B cell (primary cell): ENCODE results near the gene TRAPPC3L.

Experiments used
- EZH2 ChIP-seq: IDR thresholded peaks from 2 replicates; pipeline ENCODE4 v1.6.1; 2012; ENCODE audit warnings: borderline replicate concordance, low read depth, mild to moderate bottlenecking, moderate library complexity, low read length; ENCODE audit not compliant: insufficient read depth, poor library complexity, severe bottlenecking
- TF ChIP-seq, protein P1 (sequence below): fragments of 200-600 bp; IDR thresholded peaks from one replicate; pipeline ENCODE4 v1.8.0; 2022; ENCODE audit warnings: antibody characterized with exemption, mild to moderate bottlenecking

DNA sequence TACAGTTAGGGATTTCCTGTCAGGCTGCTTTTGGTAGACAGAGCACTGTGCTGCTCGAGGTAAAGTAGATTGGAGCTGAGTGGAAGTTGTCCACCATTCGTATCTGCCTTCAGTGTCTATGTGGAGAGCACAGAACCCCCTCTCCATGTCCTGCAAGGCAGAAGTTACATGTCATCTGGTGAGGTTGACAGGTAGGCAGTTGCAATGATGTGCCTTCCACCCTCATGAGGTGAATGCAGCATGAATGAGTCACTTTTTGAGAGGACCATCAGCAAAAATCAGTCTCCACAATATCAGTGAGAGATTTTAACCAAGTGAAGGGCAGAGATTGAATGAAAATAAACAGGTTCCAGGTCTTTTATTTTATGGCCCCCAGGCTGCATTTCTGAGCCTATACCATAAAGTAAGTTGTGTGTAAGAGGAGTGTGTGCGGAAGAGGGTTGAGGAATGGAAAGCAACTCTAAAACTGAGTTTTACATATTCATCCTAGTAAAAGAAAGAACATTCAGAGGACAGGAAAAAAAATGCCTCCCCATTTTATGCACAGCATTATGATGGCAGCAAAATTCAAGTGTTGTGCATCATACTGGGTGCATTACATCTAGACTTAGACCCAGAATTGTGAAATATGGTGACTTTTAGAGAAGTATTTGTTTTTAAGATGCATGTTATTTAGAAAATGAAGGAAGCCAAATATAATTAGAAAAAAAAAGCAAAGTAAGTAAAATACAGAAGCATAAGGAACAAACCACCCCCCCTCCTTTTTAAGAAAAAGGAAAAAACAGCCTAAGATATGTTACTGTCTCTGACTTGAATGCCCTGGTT, 15.8 kb downstream of the TRAPPC3L start:
- TF ChIP-seq, protein P1, sequence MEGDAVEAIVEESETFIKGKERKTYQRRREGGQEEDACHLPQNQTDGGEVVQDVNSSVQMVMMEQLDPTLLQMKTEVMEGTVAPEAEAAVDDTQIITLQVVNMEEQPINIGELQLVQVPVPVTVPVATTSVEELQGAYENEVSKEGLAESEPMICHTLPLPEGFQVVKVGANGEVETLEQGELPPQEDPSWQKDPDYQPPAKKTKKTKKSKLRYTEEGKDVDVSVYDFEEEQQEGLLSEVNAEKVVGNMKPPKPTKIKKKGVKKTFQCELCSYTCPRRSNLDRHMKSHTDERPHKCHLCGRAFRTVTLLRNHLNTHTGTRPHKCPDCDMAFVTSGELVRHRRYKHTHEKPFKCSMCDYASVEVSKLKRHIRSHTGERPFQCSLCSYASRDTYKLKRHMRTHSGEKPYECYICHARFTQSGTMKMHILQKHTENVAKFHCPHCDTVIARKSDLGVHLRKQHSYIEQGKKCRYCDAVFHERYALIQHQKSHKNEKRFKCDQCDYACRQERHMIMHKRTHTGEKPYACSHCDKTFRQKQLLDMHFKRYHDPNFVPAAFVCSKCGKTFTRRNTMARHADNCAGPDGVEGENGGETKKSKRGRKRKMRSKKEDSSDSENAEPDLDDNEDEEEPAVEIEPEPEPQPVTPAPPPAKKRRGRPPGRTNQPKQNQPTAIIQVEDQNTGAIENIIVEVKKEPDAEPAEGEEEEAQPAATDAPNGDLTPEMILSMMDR, result no peak
- TF ChIP-seq EZH2, result no peak
